ENCODE measurements around the gene RAP2A. TPM values are rescaled to one million over a fixed set of nuclear protein-coding genes. Genes with fewer than 3 reads are reported as not detected.

The RAP2A gene
- total RNA-seq = 31.9 and 35.1 TPM in 2 replicates

DNA sequence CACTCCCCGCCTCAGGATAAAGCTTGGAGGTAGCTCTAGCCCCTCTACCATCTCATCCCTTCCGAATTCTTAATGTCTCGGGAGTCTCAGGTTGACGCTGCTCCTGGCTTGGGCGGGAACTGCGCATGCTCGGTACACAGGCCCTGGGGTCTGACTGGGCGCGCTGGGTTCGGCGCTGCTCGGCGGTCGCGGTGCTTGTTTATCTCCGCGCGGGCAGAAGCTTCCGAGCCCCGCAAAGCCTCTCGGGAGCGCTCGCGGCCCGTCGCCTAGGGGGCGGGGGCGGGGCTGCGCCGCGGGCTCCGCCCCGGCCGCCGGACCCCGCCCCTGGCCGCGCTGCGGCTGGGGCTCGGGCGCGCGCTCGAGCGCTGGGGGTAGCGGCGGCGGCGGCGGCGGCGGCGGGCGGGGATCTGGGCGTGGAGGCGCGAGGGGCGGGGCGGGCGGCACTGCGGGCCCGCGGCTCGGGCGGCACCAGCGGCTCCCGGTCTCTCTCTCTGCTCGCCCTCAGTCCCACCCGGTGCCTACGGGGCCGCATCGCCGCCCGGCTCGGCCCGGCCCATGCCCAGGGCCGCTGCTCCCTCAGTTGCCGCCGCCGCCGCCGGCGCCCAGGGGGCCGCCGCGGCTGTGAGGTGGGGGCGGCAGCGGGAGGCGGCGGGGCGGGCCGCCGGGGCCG is at the start of gene RAP2A:
TSS of gene RAP2A (plus strand) at position 443 of the 670 bp plus-strand sequence. CDS start 302 bp downstream, outside the sequence.

Other genes with a start within 250 kb of the RAP2A start
- gene MBNL2, start 211.8 kb upstream of the RAP2A start, total RNA-seq = 102 and 108 TPM in 2 replicates

Data from smooth muscle cell of bladder (primary cell).